GM18907 (cell line): Measurements from ENCODE around the gene FSD1.
"Not testable (repeated sequence)": the region's sequence is repeated elsewhere in the genome, so short reads cannot be mapped to it uniquely, and the experiment has no call there.

ENCODE experiments used
- ATAC-seq: cut with Tn5 transposase; IDR thresholded peaks from one replicate; pipeline ENCODE4 v1.9.1; 2021; ENCODE audit warnings: mild to moderate bottlenecking, moderate library complexity; ENCODE audit not compliant: unreplicated experiment

The FSD1 gene

GRCh38 chr19:4313847-4314490, 9.6 kb downstream of the FSD1 start:
- no peak for ATAC-seq

DNA sequence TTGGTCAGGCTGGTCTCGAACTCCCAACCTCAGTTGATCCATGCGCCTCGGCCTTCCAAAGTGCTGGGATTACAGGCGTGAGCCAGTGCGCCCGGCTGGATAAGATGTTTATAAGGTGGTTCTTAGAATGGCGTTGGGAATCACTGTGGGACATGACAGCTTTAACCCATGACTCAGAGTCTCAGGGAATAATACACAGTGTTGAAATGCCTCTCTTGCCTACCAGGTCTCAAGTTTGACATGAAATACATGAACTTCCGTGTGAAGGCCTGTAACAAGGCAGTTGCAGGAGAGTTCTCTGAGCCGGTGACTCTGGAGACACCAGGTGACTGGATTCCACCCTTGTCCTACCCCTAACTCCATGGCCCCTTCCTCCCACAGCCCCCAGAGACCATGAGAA, 12.6 kb downstream of the FSD1 start:
- no peak for ATAC-seq

DNA sequence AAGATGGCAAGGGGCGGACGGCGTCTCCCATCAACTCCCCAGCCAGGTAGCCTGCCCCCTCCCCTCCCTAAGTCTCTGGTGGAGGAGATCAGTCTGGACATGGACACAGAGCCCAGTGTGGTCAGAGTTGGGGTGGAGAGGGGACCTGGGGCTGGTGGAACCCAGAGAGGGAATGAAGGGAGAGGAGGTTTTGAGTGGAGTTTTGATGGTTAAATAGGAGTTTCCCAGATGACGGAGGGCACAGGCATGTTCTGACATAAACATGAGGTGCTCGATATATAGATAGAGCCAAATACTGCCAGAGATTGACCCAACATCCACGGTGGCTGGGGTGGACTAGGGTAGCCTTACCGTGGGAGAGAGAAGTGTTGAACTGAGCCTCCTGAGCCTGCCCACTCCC, 14.1 kb downstream of the FSD1 start:
- no peak for ATAC-seq

- ATAC-seq, result no peak
These were observed 14.8 kb downstream of the FSD1 start for GRCh38 chr19:4319067-4319718.

DNA sequence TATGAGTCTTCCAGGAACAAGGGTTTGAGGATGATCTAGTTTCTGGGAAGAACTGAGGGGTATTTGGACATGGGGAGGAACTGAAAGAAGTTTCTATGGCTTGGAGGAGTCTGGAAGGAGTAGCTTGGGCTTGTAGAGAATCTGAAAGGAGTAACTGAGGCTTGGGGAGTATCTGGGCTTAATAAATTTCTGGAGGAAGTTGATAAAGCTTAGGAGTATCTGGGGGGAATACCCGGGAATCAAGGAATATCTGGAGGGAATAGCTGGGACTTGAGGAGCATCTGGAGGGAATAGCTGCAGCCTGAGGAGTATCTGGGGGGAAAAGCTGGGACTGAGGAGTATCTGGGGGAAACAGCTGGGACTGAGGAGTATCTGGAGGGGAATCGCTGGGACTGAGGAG, 16.0 kb downstream of the FSD1 start:
- no peak for ATAC-seq

GRCh38 chr19:4322942-4323665, 18.7 kb downstream of the FSD1 start:
- ATAC-seq, result no peak

DNA sequence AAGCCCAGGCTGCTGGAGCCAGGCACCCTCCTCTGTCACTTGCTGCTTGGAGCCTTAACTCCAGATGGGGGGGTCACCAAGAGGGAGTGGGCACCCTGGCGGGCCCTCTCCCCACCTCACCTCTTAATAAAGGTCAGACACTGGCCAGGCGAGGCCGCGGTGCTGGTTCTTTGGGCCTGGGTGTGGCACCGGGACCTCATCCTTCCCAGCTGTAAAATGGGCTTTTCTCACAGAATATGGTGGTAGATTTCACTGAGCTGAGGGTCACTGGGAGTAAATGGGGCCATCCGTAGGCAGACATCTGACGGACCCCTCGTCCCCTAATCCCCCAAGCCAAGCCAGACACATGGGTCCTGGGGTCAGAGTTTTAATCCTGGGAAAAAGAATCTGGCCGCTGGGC, 19.3 kb downstream of the FSD1 start:
- no peak for ATAC-seq

DNA sequence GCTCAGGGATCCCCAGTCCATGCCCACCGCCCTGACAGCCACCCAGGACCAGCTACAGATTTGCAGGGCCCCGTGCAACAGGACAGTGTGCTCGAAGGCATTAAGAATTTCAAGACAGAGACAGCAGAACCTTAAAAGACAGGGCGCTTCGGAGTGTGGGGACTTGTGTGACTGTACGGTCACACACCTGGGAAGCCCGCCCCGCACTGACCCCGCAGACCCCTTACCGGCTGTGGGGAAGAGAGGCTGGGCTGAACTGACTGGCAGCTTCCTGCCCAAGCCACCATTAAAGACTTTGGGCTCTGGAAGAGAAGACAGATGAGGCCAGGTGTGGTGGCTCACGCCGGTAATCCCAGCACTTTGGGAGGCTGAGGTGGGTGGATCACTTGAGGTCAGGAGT, 19.8 kb downstream of the FSD1 start:
- no peak for ATAC-seq

DNA sequence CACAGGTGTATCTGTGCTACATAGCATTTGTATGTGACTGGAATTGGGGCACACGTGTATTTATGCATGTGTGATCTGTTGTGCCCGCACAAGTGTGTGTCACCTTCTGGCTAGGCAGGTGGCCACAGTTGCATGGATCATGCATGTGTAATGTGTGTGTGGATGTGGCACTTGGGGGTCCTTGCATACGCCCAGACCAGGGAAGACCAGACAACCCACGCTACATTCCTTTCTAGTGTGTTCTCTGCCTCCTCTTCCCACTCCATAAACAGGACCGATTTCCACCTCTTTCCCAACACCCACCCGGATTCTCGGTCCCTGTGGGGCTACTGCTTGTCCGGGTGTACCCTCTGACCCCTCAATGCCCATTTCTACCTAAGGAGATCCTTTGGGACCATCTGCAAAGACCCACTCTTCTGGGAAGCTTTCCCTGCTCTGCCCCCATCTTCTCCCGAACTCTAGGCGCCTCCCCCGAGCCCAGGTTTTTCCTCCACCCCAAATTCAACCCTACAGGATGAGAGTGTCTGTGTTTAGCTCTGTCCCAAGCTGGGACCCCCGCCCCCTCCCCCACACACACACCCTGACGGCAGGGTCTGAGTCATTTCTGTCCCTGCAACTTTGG, 21.9 kb downstream of the FSD1 start:
- ATAC-seq, result no peak

DNA sequence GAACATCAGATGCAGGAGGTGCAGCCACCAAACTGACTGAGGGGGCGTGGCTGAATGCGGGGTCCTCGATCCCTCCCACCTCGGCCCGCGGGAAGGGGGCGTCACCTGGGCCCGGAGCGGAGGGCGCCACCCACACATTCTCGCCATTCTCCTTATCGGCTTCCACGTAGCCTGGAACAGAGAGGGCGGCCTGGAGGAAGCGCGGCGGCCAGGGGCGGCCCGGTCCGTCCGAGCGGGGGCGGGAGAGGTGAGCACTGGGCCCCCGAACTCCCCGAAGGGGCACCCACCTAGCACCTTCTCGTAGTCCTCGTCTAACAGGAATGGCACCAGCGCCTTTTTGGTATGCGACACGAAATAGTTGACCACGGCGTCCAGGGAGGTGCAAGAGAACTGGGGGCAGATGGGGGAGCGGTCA, 22.4 kb downstream of the FSD1 start:
- no peak for ATAC-seq

GRCh38 chr19:4327252-4327876, 23.0 kb downstream of the FSD1 start:
- no peak for ATAC-seq

DNA sequence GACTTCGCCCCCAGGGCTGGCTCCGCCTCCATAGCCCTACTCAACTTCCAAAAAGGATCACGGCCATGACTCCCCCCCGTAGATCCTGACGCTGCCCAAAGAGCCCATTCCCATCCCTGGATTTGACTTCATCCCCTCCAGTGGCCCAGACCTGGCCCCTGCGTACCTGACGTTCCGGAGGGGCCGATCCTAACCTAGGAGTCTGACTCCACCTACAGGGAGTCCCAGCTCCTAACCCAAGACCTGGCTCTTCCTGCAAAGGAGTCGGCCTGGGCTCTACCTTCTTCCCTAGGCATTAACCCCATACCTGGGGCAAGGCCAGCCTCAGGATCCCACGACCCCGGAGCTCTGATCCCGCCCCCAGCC, 23.5 kb downstream of the FSD1 start:
- ATAC-seq, result no peak

GRCh38 chr19:4328243-4328990, 24.0 kb downstream of the FSD1 start:
- ATAC-seq, result peak; percentile 68

DNA sequence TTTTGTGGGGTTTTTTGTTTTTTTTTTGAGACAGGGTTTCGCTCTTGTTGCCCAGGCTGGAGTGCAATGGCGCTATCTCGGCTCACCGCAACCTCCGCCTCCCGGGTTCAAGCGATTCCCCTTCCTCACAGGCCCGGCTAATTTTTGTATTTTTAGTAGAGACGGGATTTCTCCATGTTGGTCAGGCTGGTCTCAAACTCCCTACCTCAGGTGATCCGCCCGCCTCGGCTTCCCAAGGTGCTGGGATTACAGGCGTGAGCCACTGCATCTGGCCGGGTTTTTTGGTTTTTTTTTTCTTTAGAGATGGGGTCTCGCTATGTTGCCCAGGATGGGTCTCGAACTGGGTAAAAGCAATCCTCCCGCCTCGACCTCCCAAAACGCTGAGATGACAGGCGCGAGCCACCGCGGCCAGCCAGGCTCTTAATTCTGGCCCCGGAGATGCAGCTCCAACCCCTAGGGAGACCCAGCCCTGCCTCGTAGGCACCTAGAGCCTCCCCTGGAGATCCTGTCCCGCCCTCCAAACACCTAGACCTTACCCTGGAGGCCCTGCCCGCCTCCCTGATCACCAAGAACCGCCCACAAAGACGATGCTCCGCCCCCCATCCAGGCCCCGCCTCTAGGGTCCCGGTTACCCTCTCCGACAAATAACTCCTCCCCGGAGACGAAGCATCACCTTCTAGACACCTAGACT, 24.7 kb downstream of the FSD1 start:
- ATAC-seq, result not testable (repeated sequence)

DNA sequence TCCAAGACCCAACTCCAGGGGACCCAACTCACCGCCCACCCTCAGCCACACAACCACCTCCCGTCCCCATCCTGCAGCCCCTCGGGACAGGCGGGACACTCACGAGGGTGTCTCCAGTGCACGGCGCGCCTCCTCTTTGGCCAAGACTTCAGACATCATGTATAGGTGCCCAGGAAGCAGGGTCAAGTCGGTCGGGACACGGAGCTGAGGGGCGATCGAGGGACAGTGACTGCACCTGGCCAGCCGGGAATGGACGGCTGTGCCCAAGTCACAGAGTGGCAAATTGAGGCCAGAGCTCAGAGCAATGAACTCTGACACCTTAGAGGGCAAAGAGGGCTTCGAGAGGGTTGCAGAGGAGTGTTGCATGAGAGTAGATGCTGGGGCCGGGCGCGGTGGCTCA, 25.5 kb downstream of the FSD1 start:
- ATAC-seq, result no peak

- no peak for ATAC-seq
These were observed 30.7 kb downstream of the FSD1 start for GRCh38 chr19:4334929-4335570.

- ATAC-seq, result no peak
These were observed 33.6 kb downstream of the FSD1 start for GRCh38 chr19:4337906-4338440.

GRCh38 chr19:4338441-4339355, 34.3 kb downstream of the FSD1 start, which contains the start of gene STAP2:
Gene STAP2 (minus strand): TSS chr19:4338827. CDS start chr19:4338753, 74 bp downstream.
- ATAC-seq, result no peak
